ENCODE data around the gene PHRF1.
"Not testable (repeated sequence)": the region's sequence is repeated elsewhere in the genome, so short reads cannot be mapped to it uniquely, and the experiment has no call there.

Gene PHRF1

DNA sequence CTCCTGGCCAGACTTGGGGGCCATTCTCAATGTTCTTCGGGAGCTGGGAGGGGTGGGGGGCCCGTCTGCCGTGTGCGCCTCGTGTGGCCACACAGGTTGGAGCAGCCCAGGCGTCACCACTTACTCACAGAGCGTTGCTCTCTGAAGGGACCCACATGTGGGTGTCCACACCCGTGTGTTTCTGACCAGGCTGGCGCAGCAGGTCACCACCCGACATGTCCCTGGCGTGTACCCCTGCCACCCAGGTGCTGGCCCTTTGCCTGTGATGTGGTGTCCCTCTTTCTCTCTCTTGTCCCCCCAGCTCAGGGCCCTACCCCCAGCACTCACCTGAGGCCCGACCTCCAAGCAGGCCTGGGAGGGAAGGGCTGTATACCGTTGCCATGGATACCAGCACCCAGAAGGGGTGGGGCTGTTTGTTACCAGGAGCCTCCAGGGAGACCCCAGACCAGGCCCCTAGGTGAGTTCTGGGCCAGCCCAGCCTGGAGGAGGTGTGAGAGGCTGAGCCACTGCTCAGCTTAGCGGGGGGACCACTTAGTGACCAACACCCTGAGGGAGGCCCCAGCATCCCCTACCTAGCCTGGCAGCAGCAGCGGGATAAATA is 17.1 kb upstream of the PHRF1 start:
- no peak for DNase-seq

DNA sequence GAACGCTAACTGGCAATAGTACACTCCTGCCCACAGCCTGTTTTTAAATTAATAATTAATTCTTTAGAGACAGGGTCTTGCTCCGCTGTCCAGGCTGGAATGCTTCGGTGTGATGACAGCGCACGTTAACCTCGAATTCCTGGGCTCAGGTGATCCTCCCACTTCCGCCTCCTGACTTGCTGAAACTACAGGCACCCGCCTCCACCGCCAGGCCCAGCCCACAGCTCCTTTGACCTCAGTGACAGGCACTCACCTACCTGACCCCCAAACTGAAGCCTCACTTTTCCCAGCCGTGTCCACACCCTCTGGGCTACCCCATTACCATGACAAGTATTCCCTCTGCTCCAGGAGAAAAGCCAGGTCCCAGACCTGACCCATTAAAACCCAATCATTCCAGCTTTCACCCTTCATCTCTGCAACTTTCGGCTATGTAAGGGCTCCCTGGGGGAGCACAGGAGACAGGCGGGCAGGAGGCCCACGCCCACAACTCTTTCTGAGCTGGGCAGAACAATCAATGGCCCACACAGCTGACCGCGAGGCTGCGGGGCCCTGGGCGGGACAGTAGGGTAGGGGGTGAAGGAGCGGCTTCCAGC is 16.5 kb upstream of the PHRF1 start:
- no peak for DNase-seq

DNA sequence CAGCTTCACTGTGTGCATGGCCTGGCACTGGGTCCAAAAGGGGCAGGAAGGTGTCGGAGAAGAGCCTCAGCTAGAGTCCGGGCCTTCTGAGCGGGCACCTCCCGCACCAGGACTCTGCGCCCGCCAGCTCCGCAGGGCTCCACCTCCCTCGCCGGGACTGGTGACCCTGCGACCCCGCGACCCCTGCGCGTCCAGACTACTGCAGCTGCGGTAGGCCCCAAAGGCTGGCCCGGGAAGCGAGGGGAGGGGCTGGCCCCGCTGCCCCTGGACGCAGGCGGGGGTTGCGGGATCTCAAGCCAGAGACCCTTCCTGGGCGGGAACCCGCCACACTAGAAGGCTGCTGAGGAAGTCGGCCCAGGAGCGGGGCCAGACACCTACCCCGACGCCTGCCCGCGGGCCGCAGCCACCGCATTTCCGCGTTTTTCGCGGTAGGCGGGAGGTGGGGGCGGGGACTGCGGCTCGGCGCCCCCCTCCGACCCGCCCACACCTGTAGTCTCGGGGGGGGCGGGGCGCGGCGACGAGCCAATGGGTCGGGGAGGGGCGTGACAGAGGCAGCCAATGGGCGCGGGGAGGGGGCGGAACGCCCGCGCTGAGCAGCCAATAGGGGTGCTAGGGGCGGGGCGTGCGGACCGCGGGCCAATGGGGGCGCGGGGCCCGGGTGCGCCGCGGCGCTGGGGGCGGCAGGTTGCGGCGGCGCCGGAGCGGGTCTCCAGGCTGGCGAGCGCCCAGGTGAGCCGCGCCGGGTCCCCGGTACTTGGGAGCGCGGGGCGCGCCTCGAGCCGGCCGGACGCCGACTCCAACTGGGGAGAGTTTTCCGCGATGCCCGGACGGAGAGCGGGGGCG is 15.7 kb upstream of the PHRF1 start, which contains the start of the genes LMNTD2 and RASSF7:
Gene LMNTD2 (minus strand): TSS at position 434 of the 843 bp plus-strand sequence. CDS start 22 bp downstream, at position 412.
Gene RASSF7 (plus strand): TSS at position 666 of the 843 bp plus-strand sequence. CDS start 799 bp downstream, outside the sequence.
- DNase-seq: peak; percentile 49

GRCh38 chr11:561148-562003 is 14.9 kb upstream of the PHRF1 start:
- DNase-seq: no peak

- no peak for DNase-seq
Observed at GRCh38 chr11:562046-562645, 14.1 kb upstream of the PHRF1 start.

- no peak for DNase-seq
Observed at GRCh38 chr11:563066-563811, 13.0 kb upstream of the PHRF1 start.

- no peak for DNase-seq
Observed at GRCh38 chr11:563812-564578, 12.3 kb upstream of the PHRF1 start.

DNA sequence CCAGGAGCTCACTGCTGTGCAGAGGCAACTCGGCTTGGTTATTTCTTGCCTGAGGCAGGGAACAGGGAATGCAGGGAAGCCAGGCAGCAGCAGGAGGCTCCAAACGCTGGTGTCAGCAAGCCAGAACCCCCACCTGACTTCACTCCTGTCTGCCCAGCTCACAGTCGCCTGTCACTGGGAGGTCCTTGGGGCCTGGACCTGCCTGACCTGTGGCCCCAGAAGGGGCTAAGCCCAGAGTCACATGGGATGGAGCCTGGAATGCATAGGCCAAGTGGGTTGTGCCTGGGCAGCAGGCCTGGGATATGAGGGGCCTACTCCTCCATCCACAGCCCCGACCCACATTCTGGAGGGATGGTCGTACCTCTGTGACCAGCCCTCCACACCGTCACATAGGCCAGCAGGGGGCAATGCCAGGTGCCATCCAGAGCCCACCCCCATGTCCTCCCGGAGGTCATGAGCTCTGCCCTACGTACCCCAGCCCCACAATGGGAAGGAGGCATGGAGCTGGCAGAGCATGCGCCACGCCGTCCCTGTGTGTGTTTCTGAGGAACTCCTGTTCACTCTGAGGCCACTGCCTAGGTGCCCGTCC is 10.3 kb upstream of the PHRF1 start:
- no peak for DNase-seq

GRCh38 chr11:567011-567628 is 9.2 kb upstream of the PHRF1 start:
- DNase-seq: no peak

GRCh38 chr11:567629-568292 is 8.5 kb upstream of the PHRF1 start:
- no peak for DNase-seq

DNA sequence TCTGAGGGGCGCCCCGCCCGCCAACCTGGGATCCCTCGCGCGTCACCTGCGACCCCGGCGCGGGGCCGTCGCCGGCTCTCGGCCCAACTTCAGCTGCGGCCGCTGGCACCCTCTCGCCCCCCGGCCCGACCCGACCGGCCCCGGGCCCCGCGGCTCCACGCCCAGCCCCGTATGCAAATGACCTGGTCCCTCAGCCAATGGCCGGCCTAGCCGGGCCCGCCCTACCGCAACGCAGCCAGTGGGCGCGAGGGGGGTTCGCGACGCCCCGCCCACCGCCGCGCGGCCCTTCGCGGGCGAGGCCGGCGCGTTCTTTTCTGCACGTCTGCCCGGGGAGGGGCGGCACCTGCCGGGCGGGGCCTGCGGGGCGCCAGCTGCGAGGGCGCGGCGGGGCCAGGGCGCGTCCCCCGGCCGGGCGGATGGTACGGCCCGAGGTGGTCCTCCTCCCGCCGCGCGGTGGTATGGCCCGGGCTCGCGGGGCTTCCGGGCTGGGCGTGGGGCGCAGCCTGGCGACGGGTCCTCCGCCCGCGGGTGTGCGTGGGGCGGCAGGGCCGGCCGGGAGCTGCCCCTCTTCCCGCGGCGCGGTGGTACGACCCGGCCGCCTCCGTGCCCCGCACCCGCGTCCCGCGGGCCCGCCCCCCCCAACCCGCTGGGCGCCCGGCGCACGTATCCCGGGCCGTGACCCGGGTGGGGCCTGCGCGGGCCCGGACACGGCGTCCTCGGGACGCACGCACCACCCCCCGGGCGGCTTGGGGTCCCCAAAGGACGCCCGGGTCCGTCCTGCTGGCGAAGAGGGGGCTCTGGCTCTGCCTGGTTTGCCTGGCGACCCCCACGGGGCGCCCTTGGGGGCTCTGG is 7.7 kb upstream of the PHRF1 start:
- DNase-seq: peak; percentile 71

- DNase-seq: no peak
Observed at GRCh38 chr11:569158-569885, 6.9 kb upstream of the PHRF1 start.

DNA sequence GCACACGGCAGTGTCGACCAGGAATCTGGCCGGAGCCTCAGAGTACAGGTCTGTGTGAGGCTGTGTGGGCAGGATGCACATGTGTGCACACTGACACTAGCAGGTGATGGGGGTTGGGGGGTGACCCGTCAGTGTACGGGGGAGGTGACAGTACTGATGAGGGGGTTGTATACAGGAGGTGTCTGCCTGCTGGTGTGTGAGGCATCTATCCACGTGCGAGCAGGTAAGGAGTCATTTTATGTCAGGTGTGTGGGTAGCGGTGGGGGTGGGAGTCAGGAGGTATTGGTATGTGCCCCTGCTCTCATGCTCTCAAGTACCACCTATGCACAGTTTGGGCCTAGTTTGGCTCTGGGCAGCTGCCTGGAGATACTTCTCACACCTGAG is 4.5 kb upstream of the PHRF1 start:
- DNase-seq: no peak

- no peak for DNase-seq
Observed at GRCh38 chr11:573146-573759, 3.0 kb upstream of the PHRF1 start.

- DNase-seq: not testable (repeated sequence)
Observed at GRCh38 chr11:574031-574570, 2.2 kb upstream of the PHRF1 start.

DNA sequence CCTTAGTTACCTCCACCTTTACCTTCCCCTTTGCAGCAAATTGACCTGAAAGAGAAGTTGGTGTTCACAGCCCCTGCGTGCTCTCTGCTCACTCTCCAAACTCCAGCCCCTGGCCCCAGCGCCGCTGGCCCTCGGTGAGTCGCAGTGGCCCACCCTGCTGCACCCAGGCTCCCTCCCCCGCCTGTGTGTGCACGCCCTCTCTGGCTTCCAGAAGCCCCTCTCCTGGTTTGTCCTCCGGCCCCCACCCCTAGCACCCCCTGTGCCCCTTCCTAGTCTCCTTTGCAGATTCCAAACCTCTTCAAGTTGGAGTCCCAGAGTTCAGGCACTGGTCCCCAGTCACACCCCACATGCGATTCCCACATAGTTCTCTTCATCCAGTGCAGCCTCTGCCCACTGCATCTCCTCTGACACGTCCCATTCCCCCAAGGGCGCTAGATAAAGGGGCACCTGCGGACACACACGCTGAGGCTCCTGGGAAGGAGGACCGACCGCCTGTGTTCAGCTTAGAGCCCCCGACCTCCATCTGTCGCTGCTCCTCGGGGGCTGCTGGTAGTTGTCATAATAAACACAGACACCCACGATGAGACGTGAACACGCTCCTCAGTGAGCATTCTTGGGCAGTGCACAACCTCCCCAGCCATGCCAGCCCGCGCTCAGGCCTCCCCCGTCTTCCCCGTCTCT is 1.5 kb upstream of the PHRF1 start:
- DNase-seq: no peak
